Fibroblast of mammary gland (primary cell): ENCODE data around the gene MC1R.

Source experiments
- DNase-seq: peaks from one replicate; pipeline ENCODE4 v3.0.0-alpha.2; 2010; ENCODE audit warnings: low read depth
- H3K4me3 ChIP-seq: 2 replicates; pipeline ENCODE4 v1.5.1; 2011; ENCODE audit warnings: low read depth, mild to moderate bottlenecking, low read length, moderate library complexity; ENCODE audit not compliant: control insufficient read depth
- TF ChIP-seq, protein P1 (sequence below): conservative IDR thresholded peaks from 2 replicates; pipeline ENCODE4 v1.5.1; 2011; ENCODE audit warnings: low read depth, low read length, inconsistent platforms; ENCODE audit not compliant: control insufficient read depth, insufficient read depth

MC1R gene

DNA sequence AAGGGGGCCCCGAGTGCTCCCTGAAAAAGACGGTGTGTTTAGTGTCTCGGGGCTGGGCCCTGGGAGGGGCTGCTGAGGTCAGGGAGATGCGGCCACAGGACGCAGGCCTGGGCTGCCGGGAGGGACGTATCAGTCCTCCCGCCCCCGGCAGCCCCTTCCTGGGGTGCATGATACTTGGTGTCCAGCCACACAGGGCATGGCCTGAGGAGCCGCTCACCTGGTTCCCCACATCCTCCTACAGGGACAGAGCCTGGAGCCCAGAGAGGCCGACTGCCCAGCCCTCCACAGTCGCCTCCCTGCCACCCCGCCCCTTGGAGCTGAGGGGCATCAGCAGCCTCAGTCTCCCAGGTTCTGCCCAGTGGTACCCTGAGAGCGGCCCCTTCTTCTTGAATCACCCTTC is 17.8 kb downstream of the MC1R start:
- TF ChIP-seq, protein P1, sequence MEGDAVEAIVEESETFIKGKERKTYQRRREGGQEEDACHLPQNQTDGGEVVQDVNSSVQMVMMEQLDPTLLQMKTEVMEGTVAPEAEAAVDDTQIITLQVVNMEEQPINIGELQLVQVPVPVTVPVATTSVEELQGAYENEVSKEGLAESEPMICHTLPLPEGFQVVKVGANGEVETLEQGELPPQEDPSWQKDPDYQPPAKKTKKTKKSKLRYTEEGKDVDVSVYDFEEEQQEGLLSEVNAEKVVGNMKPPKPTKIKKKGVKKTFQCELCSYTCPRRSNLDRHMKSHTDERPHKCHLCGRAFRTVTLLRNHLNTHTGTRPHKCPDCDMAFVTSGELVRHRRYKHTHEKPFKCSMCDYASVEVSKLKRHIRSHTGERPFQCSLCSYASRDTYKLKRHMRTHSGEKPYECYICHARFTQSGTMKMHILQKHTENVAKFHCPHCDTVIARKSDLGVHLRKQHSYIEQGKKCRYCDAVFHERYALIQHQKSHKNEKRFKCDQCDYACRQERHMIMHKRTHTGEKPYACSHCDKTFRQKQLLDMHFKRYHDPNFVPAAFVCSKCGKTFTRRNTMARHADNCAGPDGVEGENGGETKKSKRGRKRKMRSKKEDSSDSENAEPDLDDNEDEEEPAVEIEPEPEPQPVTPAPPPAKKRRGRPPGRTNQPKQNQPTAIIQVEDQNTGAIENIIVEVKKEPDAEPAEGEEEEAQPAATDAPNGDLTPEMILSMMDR: no peak
- no peak for DNase-seq
- no peak overlapping the region for H3K4me3 ChIP-seq

DNA sequence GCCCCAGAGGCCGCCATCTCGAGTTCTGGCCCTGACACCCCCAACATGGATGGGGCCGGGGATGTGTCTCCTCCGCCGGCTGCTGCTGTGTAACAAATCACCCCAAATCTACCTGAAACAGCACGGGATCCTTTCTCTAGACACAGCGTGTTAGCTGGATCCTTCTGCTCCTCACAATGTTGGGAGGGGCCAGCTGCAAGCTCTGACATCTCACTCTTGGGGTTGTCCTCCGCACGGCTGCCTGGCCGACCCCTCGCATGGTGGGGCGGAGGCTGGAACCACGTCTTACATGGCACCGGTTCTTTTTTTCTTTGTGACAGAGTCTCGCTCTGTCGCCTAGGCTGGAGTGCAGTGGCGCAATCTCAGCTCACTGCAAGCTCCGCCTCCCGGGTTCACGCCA is 18.3 kb downstream of the MC1R start:
- no peak overlapping the region for H3K4me3 ChIP-seq
- DNase-seq: no peak
- TF ChIP-seq, protein P1: no peak

DNA sequence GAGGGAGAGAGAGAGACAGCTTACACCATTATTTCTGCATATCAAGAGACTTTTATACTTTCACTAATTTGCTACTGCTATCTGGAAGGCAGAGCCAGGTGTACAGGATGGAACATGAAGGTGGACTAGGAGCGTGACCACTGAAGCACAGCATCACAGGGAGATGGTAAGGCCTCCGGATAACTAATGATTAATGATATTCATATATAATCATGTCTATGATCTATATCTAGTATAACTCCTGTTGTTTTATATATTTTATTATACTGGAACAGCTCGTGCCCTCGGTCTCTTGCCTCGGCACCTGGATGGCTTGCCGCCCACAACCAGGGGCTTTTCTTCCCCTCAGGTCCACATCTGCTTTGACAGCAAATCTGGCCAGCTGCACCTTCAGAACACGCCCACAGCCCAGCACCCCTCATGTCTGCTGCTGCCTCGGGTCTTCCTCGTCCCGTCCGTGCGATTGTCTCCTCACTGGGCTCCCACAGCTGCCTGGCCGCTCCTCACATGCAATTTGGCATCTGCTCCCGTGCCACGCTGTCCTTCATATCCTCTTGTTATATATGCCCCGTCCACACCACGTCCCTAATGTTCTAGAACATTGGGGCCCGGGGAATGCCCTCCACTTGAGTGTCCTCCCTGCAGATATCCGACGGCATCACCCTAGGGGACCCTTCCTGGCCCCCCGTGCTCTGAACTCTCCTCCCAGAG is 19.7 kb downstream of the MC1R start:
- no peak overlapping the region for H3K4me3 ChIP-seq
- TF ChIP-seq, protein P1: no peak
- DNase-seq: no peak

DNA sequence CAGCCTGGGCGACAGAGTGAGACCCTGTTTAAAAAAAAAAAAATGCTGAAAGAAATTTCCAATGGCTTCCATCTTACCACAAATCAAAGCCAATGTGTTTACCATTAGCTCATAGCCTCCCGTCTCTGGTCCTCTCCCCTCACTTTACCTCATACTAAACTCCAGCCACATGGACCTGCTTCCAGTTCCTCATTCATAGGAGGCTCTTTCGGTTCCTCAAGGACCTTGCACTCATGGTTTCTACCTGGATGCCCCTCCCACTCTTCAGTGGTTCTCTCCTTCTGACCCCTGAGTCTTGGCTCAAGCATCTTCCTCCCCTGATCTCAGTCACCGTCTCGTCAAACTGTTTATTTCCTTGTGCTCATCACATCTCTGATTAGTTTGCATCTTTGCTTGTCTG is 26.1 kb downstream of the MC1R start:
- TF ChIP-seq, protein P1: no peak
- DNase-seq: no peak
- H3K4me3 ChIP-seq: no peak overlapping the region

DNA sequence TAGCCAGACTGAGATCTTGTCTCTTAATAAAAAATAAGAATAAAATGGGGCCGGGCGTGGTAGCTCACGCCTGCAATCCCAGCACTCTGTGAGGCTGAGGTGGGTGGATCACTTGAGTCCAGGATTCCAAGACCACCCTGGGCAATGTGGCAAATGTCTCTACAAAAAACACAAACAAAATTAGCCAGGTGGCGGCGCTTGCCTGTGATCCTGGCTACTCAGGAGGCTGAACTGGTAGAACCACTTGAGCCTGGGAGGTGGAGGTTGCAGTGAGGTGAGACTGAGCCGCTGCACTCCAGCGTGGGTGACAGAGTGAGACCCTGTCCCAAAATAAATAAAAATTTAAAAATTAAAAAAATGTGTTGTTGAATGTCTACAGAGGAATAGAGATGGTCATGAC is 27.0 kb downstream of the MC1R start:
- H3K4me3 ChIP-seq: no peak overlapping the region
- TF ChIP-seq, protein P1: no peak
- DNase-seq: no peak

DNA sequence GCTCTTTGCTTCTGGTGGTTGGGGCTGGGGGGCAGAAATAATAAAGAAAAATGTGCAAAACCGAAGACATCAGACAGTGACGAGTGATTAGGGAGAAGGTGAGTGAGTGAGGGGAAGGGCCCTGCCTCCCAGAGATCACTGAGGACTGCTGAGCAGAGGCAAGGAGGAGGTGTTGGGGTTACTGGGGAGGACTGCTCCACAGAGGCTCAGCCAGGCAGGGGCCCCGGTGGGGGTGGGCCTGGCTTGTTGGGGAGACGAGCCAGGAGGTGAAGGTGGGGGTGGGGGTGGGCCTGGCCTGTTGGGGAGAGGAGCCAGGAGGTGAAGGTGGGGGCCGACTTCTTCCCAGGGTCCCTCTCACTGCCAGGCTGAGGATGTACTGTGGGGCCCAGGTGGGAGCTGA is 27.9 kb downstream of the MC1R start:
- TF ChIP-seq, protein P1: no peak
- DNase-seq: no peak
- no peak overlapping the region for H3K4me3 ChIP-seq
